Naive thymus-derived CD8-positive, alpha-beta T cell (primary cell): Measurements from ENCODE around the gene BCAP31. TPM values are rescaled to one million over a fixed set of nuclear protein-coding genes. Genes with fewer than 3 reads are reported as not detected.
"Not testable (repeated sequence)": the region's sequence is repeated elsewhere in the genome, so short reads cannot be mapped to it uniquely, and the experiment has no call there.

Experiments
- ATAC-seq, 2 donors: fragments of 150-1000 bp; cut with Tn5 transposase in 1 of 2; sonication (Bioruptor Pico), chemical (Tn5 transposase) in 1 of 2; 1 replicate in 1 of 2; 2 replicates in 1 of 2; pipeline ENCODE4 v1.10.0; 2021; ENCODE audit warnings: mild to moderate bottlenecking in 2 of 2, moderate library complexity in 2 of 2
- POLR2A ChIA-PET: fragments of 350-600 bp; sonication (Branson Sonifier 250); formaldehyde crosslinking; loops from one replicate; lab custom pipeline; 2021; ENCODE audit warnings: antibody characterized with exemption; lab: Charles Lee
- DNase-seq, 10 donors: peaks; one replicate each; pipeline versions ENCODE4 v3.0.0 to v3.0.0-alpha.2; 2020 to 2022
- H3K27ac Mint-ChIP-seq, 10 donors: one replicate each; pipeline ENCODE4 v1.8.0; 2020 to 2022; ENCODE audit warnings: mild to moderate bottlenecking in 10 of 10, mixed read lengths in 10 of 10, moderate library complexity in 4 of 10, inconsistent platforms in 1 of 10
- H3K27me3 Mint-ChIP-seq, 5 donors: one replicate each; pipeline ENCODE4 v1.8.0; 2021 to 2022; ENCODE audit warnings: mixed read lengths in 5 of 5
- H3K36me3 Mint-ChIP-seq, 3 donors: one replicate each; pipeline ENCODE4 v1.8.0; 2020 to 2022; ENCODE audit warnings: mixed read lengths in 3 of 3, mild to moderate bottlenecking in 2 of 3, inconsistent platforms in 1 of 3
- H3K4me1 Mint-ChIP-seq, 4 donors: one replicate each; pipeline ENCODE4 v1.8.0; 2021 to 2022; ENCODE audit warnings: mixed read lengths in 4 of 4
- H3K4me3 Mint-ChIP-seq, 10 donors: one replicate each; pipeline ENCODE4 v1.8.0; 2020 to 2022; ENCODE audit warnings: mild to moderate bottlenecking in 10 of 10, mixed read lengths in 10 of 10, moderate library complexity in 6 of 10, inconsistent platforms in 1 of 10
- H3K9me3 Mint-ChIP-seq, 9 donors: one replicate each; pipeline ENCODE4 v1.8.0; 2020 to 2022; ENCODE audit warnings: mixed read lengths in 9 of 9, mild to moderate bottlenecking in 3 of 9, inconsistent platforms in 1 of 9, moderate library complexity in 1 of 9
- polyA plus RNA-seq, 3 donors: library from polyadenylated mRNA; unstranded; fragments of 300-500 nt; fragmentation: Illumina TruSeq; gene quantifications; one replicate each; pipeline ENCODE4 v1.2.3, GENCODE V29; 2021
- total RNA-seq, 8 experiments: library from RNA in 2 of 8; stranded (reverse) in 2 of 8; gene quantifications; one replicate each; pipeline ENCODE4 v1.2.3 and lab custom pipeline; 2021 to 2026

The BCAP31 gene
- total and polyA plus RNA-seq, 5 experiments from 2014 or later = 108 to 328 (median 298) TPM

DNA sequence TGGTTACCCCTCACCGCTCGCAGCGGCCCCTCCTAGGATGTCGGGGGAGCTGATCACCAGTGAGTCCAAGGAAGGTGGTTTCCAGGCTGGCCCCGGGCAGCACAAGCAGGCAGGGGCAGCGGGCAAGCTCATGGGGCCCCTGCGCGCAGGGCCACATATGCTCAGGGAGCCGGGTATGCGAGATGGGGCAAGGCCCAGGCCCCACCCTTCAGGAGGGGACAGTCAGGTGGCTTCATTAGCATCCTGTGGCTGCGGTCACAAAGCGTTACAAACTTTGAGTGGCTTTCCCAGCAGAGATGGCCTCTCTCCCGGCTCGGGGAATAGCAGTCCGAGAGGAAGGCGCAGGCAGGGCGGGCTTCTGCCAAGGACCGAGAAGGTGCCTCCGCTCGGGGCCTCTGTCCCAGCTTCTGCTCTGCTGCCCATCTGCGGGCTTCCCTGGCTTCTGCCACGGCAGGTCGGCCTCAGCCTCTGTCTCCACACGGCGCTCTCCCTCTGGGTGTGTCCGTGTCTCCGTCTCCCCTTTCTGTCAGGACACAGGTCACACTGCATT, 13.9 kb upstream of the BCAP31 start:
- ATAC-seq = no peak
- Mint-ChIP-seq H3K27me3 (no peaks in the 10 kb centered on the region), H3K36me3 (peaks cover 0 to 6% (median 0%) of the 10 kb centered on the region in 3 donors), H3K27ac (no peak overlapping the region), H3K4me1 (peaks cover 5 to 39% (median 13%) of the 10 kb centered on the region in 4 donors), H3K9me3 (peaks cover 0 to 2% (median 0%) of the 10 kb centered on the region in 9 donors), H3K4me3 (peak overlapping the region in 1 of 10 donors; percentile 54)
- no peak for DNase-seq
- POLR2A ChIA-PET = interaction anchor here (1.0 kb wide), 1 partner anchor 9 kb away, joined by 3 read pairs; no protein-coding TSS in a partner anchor

DNA sequence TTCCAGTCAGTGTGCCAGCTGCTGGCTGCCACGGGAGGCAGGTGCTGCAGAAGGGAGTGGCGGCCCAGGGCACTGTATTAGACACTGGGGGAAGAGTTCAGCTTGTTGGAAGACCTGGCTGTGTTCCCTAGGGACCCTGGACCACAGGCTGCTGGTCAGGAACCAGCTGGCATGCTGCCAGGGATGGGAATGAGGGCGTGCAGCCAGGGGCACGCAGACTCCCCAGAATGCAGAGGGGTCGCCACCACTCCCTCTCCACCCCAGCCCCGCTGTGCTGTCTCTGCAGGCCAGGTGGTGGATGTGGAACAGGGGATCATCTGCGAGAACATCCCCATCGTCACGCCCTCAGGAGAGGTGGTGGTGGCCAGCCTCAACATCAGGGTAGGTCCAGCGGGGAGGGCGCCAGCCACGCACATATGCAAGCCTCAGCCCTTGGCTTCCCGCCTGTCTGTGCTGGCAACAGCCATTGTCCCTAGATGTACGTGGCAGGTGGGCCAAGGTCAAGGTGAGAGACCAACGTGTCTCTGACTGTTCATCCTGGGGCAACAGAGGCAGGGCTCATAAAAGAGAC, 12.8 kb upstream of the BCAP31 start:
- DNase-seq (no peak), ATAC-seq (no peak)
- POLR2A ChIA-PET = no interaction called here
- Mint-ChIP-seq H3K27ac (no peak overlapping the region), H3K4me1 (peaks cover 5 to 38% (median 13%) of the 10 kb centered on the region in 4 donors), H3K27me3 (no peaks in the 10 kb centered on the region), H3K9me3 (peaks cover 0 to 2% (median 0%) of the 10 kb centered on the region in 9 donors), H3K4me3 (no peak overlapping the region), H3K36me3 (peaks cover under 1 to 10% (median 1%) of the 10 kb centered on the region in 3 donors)

DNA sequence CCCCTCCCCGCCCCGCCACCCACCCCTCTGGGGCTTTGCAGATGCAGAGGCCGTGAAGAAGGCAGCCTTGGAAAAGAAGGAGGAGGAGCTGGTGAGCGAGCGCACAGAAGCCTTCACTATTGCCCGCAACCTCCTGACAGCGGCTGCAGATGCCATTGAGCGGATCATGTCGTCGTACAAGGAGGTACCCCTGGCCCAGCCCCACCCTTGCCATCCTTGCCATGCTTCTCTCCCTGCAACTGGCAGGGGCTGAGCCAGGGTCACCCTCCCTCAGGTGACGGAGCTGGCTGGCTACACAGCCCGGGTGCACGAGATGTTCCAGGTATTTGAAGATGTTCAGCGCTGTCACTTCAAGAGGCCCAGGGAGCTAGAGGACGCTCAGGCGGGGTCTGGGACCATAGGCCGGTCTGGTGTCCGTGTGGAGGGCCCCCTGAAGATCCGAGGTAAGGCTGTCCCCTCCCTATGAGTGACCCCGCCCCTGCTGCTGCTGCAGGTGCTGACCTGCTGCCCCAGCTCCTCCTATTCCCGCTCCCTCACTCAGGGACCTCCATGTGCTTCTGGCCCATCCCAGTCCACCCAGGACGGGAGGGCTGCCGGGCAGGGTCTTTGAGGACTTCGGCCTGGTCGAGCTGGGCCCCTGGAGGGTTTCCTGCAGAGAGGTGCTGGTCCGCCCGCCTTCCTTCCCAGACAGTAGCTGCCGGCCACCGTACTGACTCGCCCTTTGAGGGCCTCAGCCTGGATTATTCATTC, 12.1 kb upstream of the BCAP31 start:
- peaks cover 0 to 3% (median 0%) of the 10 kb centered on the region in 9 donors for H3K9me3 Mint-ChIP-seq
- peaks cover 5 to 38% (median 16%) of the 10 kb centered on the region in 4 donors for H3K4me1 Mint-ChIP-seq
- DNase-seq (no peak), ATAC-seq (no peak)
- peak overlapping the region in 1 of 10 donors; percentile 14 for H3K27ac Mint-ChIP-seq
- no peaks in the 10 kb centered on the region for H3K27me3 Mint-ChIP-seq
- POLR2A ChIA-PET = no interaction called here
- no peak overlapping the region for H3K4me3 Mint-ChIP-seq
- peaks cover 7 to 17% (median 9%) of the 10 kb centered on the region in 3 donors for H3K36me3 Mint-ChIP-seq

DNA sequence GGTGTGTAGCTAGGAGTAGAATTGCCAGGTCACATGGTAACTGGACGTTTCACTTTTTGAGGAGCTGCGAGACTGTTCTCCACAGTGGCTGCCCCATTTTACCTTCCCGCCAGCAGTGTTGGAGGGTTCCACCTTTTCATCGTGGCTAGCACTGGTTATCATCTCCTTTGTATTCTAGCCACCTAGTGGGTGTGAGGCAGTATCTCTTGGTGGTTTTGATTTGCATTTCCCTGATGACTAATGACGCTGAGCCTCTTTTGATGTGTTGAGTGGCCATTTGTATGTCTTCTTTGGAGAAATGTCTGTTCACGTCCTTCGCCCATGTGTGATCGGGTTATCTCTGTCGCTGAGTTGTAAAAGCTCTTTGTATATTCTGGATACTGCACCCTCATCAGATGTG, 11.1 kb upstream of the BCAP31 start:
- no peaks in the 10 kb centered on the region for H3K27me3 Mint-ChIP-seq
- H3K4me3 Mint-ChIP-seq = no peak overlapping the region
- POLR2A ChIA-PET = no interaction called here
- ATAC-seq = peak in 1 of 2 donors; percentile 53
- H3K4me1 Mint-ChIP-seq = peaks cover 2 to 33% (median 15%) of the 10 kb centered on the region in 4 donors
- H3K27ac Mint-ChIP-seq = no peak overlapping the region
- H3K36me3 Mint-ChIP-seq = peaks cover 9 to 24% (median 9%) of the 10 kb centered on the region in 3 donors
- no peak for DNase-seq
- H3K9me3 Mint-ChIP-seq = peaks cover 0 to 3% (median 0%) of the 10 kb centered on the region in 9 donors

DNA sequence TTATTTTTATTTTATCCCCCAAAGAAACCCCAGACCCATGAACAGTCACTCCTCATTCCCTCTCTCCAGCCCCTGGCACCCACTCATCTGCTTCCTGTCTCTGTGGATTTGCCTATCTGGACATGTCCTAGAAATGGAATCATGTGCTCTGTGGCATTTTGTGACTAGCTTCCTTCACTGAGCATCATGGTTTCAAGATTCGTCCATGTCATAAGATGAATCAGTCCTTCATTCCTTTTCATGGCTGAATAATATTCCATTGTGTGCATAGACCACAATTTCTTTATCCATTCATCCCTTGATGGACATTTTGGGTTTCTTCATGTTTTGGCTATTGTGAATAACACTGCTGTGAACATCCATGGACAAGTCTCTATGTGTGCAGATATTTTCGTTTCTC, 10.7 kb upstream of the BCAP31 start:
- DNase-seq = no peak
- Mint-ChIP-seq H3K36me3 (peaks cover 9 to 24% (median 9%) of the 10 kb centered on the region in 3 donors), H3K9me3 (peaks cover 0 to 3% (median 0%) of the 10 kb centered on the region in 9 donors), H3K4me3 (no peak overlapping the region), H3K4me1 (peaks cover 0 to 29% (median 13%) of the 10 kb centered on the region in 4 donors), H3K27me3 (no peaks in the 10 kb centered on the region), H3K27ac (no peak overlapping the region)
- ATAC-seq = no peak
- POLR2A ChIA-PET = no interaction called here

DNA sequence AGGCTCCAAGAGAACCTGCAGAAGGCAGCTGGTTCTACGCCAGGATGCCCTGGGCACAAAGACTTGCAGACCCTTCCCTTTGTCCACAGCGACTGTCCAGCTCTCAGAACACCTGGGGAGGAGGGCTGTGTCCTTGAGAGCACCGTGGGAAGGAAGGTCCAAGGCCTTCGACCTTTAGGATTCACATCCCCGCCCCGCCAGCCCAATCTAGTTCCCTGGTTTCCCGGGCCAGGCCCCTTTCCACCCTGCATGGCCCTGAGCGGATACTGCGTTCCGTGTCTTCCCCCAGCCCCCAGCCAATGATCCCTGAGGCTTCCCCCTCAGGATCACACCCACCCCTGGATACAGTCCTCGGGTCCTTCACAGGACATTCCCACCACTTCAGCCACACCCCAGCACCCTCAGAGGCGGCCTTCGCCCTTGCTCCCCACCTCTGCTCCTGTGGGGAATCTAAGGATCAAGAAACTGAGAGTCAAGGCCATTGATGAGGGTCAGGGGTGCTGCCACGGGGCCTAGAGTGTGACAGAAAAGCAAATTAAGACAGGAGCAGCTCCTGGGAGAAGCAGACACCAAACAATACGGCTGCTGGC, 9.6 kb upstream of the BCAP31 start:
- H3K9me3 Mint-ChIP-seq = peaks cover 0 to 3% (median 0%) of the 10 kb centered on the region in 9 donors
- no peak for ATAC-seq
- POLR2A ChIA-PET = no interaction called here
- no peak overlapping the region for H3K27ac Mint-ChIP-seq
- DNase-seq = no peak
- H3K36me3 Mint-ChIP-seq = peaks cover 9 to 26% (median 13%) of the 10 kb centered on the region in 3 donors
- H3K4me1 Mint-ChIP-seq = peaks cover 0 to 23% (median 13%) of the 10 kb centered on the region in 4 donors
- no peaks in the 10 kb centered on the region for H3K27me3 Mint-ChIP-seq
- H3K4me3 Mint-ChIP-seq = no peak overlapping the region

DNA sequence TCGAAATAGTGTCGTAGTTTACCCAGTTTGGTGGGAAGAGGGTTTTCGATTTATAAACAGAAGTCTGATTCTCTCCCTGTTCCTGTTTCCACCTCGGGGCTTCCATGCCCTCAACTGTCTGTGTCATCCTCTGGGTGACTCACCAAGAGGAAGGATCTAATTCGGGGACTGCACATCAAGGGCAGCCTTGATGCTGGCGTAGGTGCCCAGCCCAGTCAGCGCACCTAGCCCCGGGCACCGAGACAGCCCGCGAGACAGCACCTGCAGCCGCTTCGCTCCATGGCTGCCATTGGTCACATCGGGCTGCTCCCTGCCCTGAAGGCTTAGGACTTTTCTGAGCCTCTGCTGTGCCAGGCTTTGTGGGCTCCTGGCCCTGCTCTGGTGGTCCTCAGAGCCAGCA, 8.2 kb upstream of the BCAP31 start:
- POLR2A ChIA-PET = no interaction called here
- H3K4me3 Mint-ChIP-seq = no peak overlapping the region

DNA sequence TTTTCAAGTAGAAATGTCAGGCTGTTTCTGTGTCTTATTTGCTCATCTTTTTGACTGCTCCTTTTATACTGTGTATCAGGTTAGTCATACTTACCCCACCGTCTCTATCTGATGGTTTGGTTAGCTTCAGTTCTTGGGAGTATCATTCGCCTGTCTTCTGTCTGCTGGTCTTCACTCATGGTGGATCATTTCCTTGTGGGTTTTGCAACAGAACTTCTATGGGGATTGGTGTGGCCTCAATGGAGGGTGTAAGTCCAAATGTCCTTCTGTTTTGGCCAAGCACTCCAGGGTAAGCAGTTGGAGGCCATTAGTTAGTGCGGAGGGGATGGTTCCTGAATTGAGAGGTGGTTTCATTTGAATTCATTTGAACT, 7.6 kb upstream of the BCAP31 start:
- POLR2A ChIA-PET = no interaction called here
- H3K4me3 Mint-ChIP-seq = no peak overlapping the region

More for the DNA sequence above, 8.2 kb upstream of the BCAP31 start:
- DNase-seq (no peak), ATAC-seq (no peak)
- Mint-ChIP-seq H3K4me1 (peaks cover 0 to 28% (median 18%) of the 10 kb centered on the region in 4 donors), H3K27ac (peak overlapping the region in 1 of 10 donors; percentile 36), H3K27me3 (no peaks in the 10 kb centered on the region), H3K36me3 (peaks cover 9 to 26% (median 13%) of the 10 kb centered on the region in 3 donors), H3K9me3 (peaks cover 0 to 3% (median 0%) of the 10 kb centered on the region in 9 donors)

DNA sequence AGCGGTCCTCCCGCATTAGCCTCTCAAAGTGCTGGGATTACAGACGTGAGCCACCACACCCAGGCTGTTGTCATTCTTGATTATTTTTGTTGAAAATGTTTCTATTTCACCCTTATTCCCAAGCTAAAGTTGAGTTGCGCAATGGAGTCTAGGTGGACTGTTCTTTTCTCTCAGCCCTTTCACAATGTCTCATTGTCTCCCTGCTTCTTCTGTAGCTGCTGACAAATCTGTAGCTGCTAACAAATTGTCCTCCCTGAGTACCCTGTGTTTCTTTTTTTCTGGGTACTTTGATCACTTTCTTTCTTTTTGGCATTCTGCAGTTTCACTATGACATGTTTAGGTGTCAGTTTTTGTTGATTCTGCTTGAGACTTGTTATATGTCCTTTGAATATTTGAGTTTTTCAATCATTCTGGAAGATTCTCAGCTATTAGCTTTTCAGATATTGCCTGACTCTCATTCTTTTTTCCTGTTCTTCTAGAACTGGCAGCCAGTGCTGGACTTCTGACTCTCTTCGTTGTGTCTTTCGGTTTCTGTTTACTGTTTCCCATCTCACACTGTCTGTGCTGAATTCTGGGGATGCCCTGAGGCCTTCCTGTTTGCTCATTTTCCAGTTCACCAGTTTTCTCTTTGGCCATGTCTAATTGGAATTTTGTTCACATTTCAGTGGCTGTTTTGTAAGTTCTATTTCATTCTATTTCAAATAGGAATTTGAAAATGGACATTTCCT, 7.1 kb upstream of the BCAP31 start:
- ATAC-seq = no peak
- POLR2A ChIA-PET = no interaction called here
- DNase-seq = no peak
- Mint-ChIP-seq H3K27me3 (no peaks in the 10 kb centered on the region), H3K27ac (peak overlapping the region in 1 of 10 donors; percentile 19), H3K4me1 (peaks cover 2 to 37% (median 24%) of the 10 kb centered on the region in 4 donors), H3K4me3 (no peak overlapping the region), H3K36me3 (peaks cover 9 to 24% (median 13%) of the 10 kb centered on the region in 3 donors), H3K9me3 (peaks cover 0 to 3% (median 0%) of the 10 kb centered on the region in 9 donors)

More for the DNA sequence above, 7.6 kb upstream of the BCAP31 start:
- Mint-ChIP-seq H3K27ac (peak overlapping the region in 2 of 10 donors; percentile 36 to 44), H3K9me3 (peaks cover 0 to 3% (median 0%) of the 10 kb centered on the region in 9 donors), H3K36me3 (peaks cover 9 to 26% (median 13%) of the 10 kb centered on the region in 3 donors), H3K27me3 (no peaks in the 10 kb centered on the region), H3K4me1 (peaks cover 2 to 34% (median 23%) of the 10 kb centered on the region in 4 donors)
- ATAC-seq (no peak), DNase-seq (no peak)

DNA sequence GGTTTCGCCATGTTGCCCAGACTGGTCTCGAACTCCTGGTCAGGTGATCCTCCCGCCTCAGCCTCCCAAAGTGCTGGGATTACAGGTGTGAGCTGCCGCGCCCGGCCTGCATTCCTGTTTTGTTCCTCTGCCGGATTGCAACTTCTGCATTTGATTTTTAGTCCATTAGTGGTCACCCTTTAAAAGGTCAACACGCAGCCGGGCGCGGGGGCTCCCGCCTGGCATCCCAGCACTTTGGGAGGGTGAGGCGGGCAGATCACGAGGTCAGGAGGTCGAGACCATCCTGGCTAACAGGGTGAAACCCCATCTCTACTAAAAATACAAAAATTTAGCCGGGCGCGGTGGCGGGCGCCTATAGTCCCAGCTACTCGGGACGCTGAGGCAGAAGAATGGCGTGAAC, 5.9 kb upstream of the BCAP31 start:
- ATAC-seq, H3K9me3 Mint-ChIP-seq, H3K27ac Mint-ChIP-seq, H3K4me3 Mint-ChIP-seq, H3K27me3 Mint-ChIP-seq, DNase-seq, POLR2A ChIA-PET: not testable (repeated sequence)
- peaks cover 2 to 36% (median 21%) of the 10 kb centered on the region in 4 donors for H3K4me1 Mint-ChIP-seq
- H3K36me3 Mint-ChIP-seq = peaks cover 9 to 23% (median 13%) of the 10 kb centered on the region in 3 donors

DNA sequence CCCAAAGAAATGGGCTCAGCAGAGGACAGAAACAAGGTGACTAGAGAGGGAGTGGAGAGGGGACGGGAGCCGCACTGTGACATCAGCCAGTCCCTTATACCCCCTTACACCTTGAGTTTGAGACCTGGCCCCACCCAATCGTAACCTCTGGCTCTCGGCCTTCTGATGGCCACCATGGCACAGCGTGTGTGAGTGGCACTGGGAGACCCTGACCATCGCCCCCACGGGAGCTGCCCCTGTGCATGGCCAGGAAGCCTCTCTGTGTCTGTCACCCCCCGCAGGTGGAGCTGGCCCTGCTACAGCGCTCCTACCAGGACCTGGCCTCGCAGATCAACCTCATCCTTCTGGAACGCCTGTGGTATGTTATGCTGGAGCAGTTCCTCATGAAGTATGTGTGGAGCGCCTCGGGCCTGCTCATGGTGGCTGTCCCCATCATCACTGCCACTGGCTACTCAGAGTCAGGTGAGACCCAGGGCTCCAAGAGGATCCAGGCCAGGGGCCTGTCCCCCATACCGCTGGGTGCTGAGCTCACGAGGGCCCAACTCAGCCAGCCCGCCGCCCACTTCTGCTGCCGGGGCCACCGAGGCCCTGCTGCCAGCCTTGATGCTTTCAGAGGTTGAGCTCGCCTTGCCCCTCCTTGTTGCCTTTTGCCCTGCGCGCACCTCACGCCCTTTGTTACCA, 4.9 kb upstream of the BCAP31 start:
- peak overlapping the region in 2 of 10 donors; percentile 13 to 30 for H3K4me3 Mint-ChIP-seq
- DNase-seq = no peak
- no peak for ATAC-seq
- H3K4me1 Mint-ChIP-seq = peaks cover 2 to 32% (median 21%) of the 10 kb centered on the region in 4 donors
- peaks cover 0 to 3% (median 0%) of the 10 kb centered on the region in 9 donors for H3K9me3 Mint-ChIP-seq
- POLR2A ChIA-PET = interaction anchor here (1.0 kb wide), 1 partner anchor 9 kb away, joined by 3 read pairs; no protein-coding TSS in a partner anchor
- H3K27me3 Mint-ChIP-seq = no peaks in the 10 kb centered on the region
- H3K36me3 Mint-ChIP-seq = peaks cover 9 to 20% (median 13%) of the 10 kb centered on the region in 3 donors
- H3K27ac Mint-ChIP-seq = no peak overlapping the region
